Measurements from ENCODE around the gene ABCA2.

- no peak for TF ChIP-seq ZNF384 (IDR thresholded peaks at IDR 0.05)
- TF ChIP-seq SP1 (IDR thresholded peaks at IDR 0.05), result no peak
- TF ChIP-seq ARNT (IDR thresholded peaks at IDR 0.05), result no peak
- no peak for TF ChIP-seq CTBP1 (IDR thresholded peaks at IDR 0.05; ENCODE audit: borderline replicate concordance)
- TF ChIP-seq FOXA1 (IDR thresholded peaks at IDR 0.05), result no peak
- no peak for TF ChIP-seq ELF4 (IDR thresholded peaks at IDR 0.05)
- no peak for TF ChIP-seq TARDBP (IDR thresholded peaks at IDR 0.05)
- no peak for TF ChIP-seq FOXM1 (IDR thresholded peaks at IDR 0.05; ENCODE audit: borderline replicate concordance)
- no peak for TF ChIP-seq SUZ12 (IDR thresholded peaks at IDR 0.05)
- TF ChIP-seq PKNOX1 (IDR thresholded peaks at IDR 0.05), result no peak
These were observed 13.1 kb downstream of the ABCA2 start for GRCh38 chr9:137014776-137015539.
